Duodenal mucosa (tissue), 2 donors: ENCODE data around the gene MAP2K2.

Experiments used
- H3K27ac ChIP-seq: one replicate; pipeline ENCODE4 v1.7.0; 2013; ENCODE audit warnings: low read depth, low read length
- H3K27me3 ChIP-seq, 2 donors: one replicate each; pipeline ENCODE4 v1.7.0; 2013; ENCODE audit warnings: low read length in 2 of 2, control low read depth in 1 of 2; ENCODE audit not compliant: insufficient read depth in 2 of 2, control insufficient read depth in 1 of 2
- H3K36me3 ChIP-seq, 2 donors: one replicate each; pipeline ENCODE4 v1.7.0; 2013; ENCODE audit warnings: low read length in 2 of 2, control low read depth in 1 of 2; ENCODE audit not compliant: insufficient read depth in 2 of 2, control insufficient read depth in 1 of 2
- H3K4me1 ChIP-seq, 2 donors: one replicate each; pipeline ENCODE4 v1.7.0; 2013; ENCODE audit warnings: low read length in 2 of 2, control low read depth in 1 of 2; ENCODE audit not compliant: insufficient read depth in 2 of 2, control insufficient read depth in 1 of 2
- H3K4me3 ChIP-seq, 2 donors: one replicate each; pipeline ENCODE4 v1.7.0; 2013; ENCODE audit warnings: low read length in 2 of 2, low read depth in 1 of 2
- H3K9ac ChIP-seq, 2 donors: one replicate each; pipeline ENCODE4 v1.7.0; 2013; ENCODE audit warnings: low read length in 2 of 2, low read depth in 1 of 2
- H3K9me3 ChIP-seq, 2 donors: one replicate each; pipeline ENCODE4 v1.7.0; 2013; ENCODE audit warnings: low read length in 2 of 2, control low read depth in 1 of 2; ENCODE audit not compliant: control insufficient read depth in 1 of 2

The MAP2K2 gene

DNA sequence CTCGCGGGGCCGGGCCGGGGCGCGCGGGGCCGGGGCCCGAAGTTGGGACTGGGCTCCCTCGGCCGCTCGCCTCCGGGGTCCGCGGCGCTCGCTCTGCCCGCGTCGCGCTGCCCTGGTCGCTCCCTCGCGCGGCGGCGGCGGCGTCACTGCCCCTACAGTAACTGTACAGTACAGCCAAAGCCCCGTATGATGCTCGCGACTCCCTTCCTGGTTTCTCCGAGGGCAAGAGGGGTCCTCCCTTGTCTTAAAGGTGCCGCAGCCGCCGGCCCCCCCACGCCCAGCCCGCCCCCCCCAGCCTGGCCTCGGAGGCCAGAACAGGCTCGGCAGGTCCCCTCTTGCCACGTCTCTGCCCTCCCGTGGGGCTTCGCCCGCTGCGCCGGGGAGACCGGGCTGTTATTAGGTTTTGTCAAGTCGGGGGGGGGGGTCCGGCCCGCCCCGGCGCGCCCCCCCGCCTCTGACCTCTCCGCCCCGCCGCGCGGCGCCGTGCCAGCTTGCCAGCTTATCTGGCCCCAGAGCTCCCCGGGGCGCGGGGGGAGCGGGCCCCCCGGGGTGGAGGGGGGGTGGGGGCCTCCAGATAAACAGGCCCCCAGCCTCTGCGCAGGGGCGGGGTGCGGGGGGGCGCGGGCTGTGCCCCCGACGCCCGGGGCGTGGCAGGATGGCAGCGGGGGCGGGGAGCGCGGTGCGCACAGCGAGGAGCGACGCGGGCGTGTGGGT, 57.1 kb downstream of the MAP2K2 start, which contains the start of gene ZBTB7A:
Gene ZBTB7A, minus strand, starts transcription at position 218 of the 714 bp plus-strand sequence. CDS start 11,667 bp downstream, outside the sequence.
- Histone ChIP-seq H3K36me3 (peaks cover 0 to 6% of the 10 kb centered on the region in 2 donors), H3K27ac (peak within 1 kb of the TSS; percentile 95), H3K9ac (peak within 1 kb of the TSS; percentile 71 to 76), H3K27me3 (no peaks in the 10 kb centered on the region), H3K4me1 (peaks cover 30 to 32% of the 10 kb centered on the region in 2 donors), H3K4me3 (peak within 1 kb of the TSS; percentile 66 to 75), H3K9me3 (no peaks in the 10 kb centered on the region)

DNA sequence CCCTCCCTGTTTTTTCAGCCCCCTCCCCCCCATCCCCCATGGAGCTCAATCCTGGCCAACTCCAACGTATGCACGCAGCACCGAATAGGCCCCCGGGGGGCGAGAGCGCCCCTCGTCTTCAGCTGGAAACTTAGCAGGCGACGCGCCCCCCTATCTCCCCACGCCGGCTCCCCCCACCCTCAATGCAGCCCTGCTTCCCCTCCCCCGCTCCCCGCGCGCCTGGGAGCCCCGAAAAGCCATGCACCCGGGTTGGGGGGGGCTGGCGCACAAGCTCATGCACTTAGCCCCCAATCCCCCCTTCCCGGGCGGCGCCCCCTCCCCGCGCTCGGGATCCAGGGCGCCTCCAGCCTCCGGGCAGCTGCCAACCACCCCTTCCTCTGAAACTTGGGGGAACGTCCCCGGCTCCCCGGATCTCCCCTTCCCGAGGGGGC, 57.7 kb downstream of the MAP2K2 start:
- peak overlapping the region; percentile 43 to 65 for H3K9ac ChIP-seq
- H3K36me3 ChIP-seq: peaks cover 0 to 6% of the 10 kb centered on the region in 2 donors
- peak overlapping the region; percentile 95 for H3K27ac ChIP-seq
- H3K4me1 ChIP-seq: peaks cover 36 to 39% of the 10 kb centered on the region in 2 donors
- H3K9me3 ChIP-seq: no peaks in the 10 kb centered on the region
- H3K27me3 ChIP-seq: no peaks in the 10 kb centered on the region
- H3K4me3 ChIP-seq: peak overlapping the region; percentile 66 to 75

DNA sequence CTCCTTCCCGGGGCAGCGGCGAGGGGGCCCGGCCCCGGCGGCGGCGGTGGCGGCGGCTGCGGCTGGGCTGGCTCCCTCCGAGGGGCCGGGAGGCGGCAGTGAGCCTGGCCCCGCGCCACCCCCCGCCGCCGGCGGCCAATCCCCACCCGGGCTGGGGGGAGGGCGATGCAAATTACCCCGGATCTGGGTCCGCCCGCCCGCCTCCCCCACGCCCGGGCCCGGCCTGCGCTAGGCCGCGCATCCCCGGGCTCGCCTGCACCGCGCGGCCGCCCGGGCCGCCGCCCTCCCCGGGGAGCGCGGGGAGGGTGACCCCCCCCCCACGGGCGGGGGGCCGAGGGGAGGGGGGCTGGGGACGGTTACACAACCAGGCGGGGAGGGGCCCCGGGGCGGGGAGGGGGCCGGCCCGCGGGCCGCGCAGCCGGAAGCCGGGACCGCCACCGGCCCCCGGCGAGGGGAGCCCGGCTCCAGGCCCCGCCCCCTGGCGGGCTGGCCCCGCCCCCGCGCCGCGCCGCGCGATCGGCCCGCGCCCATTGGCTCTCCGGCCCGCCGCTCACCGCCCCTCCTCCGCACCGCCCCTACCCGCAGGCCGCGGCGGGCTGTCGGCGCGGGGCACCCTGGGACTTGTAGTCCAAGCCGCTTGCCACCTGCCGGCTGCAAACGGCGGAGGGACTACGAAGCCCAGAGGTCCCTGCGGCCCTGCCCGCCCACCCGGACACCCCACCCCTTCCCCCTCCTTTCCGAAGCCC, 58.3 kb downstream of the MAP2K2 start:
- Histone ChIP-seq H3K4me1 (peaks cover 42 to 44% of the 10 kb centered on the region in 2 donors), H3K27me3 (no peaks in the 10 kb centered on the region), H3K9me3 (no peaks in the 10 kb centered on the region), H3K36me3 (peaks cover 0 to 6% of the 10 kb centered on the region in 2 donors), H3K27ac (peak overlapping the region; percentile 50), H3K9ac (no peak overlapping the region), H3K4me3 (peak overlapping the region; percentile 66 to 75)

DNA sequence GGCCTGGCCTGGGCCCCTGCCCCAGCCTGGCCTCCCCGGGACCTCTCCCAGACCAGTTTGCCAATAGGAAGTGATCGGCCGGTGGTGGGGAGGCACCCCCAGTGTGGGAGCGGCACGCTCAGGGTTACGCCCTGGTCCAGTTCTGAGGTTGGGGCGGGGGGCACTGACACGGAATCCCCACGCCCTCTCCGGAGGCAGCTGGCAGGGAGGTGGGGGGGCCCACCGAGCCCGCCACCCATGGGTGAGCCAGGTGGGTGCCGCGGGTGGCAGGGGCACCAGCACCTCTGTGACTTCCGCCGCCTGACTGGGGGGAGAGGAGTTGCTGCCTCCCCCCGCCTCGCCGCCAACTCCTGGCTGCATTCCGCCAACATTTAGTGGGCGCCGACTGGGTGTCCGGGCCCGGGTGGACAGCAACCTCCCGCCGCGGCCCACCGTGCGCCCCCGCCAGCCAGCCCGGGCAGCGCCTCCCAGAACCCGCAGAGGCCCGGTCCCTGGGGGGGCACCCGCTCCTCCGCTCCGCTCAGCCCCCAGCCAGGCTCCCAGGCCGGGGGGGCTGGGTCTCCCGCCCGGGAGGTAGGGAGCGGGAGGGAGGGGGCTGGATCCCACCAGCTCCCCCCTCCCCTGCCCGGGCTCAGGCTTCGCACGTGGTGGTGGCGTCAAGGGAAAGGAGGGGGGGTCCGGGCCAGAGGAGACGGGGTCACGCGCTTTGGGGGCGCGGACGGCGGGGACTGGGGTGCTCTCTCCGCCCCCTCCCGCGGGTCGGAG, 59.2 kb downstream of the MAP2K2 start:
- Histone ChIP-seq H3K4me1 (peaks cover 48 to 54% of the 10 kb centered on the region in 2 donors), H3K9ac (peak overlapping the region; percentile 89 to 97), H3K9me3 (no peaks in the 10 kb centered on the region), H3K27ac (peak overlapping the region; percentile 98), H3K4me3 (peak overlapping the region; percentile 76 to 78), H3K36me3 (peaks cover 0 to 6% of the 10 kb centered on the region in 2 donors), H3K27me3 (no peaks in the 10 kb centered on the region)

GRCh38 chr19:4064149-4064495, 59.8 kb downstream of the MAP2K2 start:
- no peaks in the 10 kb centered on the region for H3K27me3 ChIP-seq
- H3K9me3 ChIP-seq: no peaks in the 10 kb centered on the region
- H3K4me3 ChIP-seq: peak overlapping the region; percentile 76 to 78
- H3K9ac ChIP-seq: peak overlapping the region; percentile 89 to 97
- peaks cover 0 to 6% of the 10 kb centered on the region in 2 donors for H3K36me3 ChIP-seq
- H3K4me1 ChIP-seq: peaks cover 51 to 56% of the 10 kb centered on the region in 2 donors
- H3K27ac ChIP-seq: peak overlapping the region; percentile 98

DNA sequence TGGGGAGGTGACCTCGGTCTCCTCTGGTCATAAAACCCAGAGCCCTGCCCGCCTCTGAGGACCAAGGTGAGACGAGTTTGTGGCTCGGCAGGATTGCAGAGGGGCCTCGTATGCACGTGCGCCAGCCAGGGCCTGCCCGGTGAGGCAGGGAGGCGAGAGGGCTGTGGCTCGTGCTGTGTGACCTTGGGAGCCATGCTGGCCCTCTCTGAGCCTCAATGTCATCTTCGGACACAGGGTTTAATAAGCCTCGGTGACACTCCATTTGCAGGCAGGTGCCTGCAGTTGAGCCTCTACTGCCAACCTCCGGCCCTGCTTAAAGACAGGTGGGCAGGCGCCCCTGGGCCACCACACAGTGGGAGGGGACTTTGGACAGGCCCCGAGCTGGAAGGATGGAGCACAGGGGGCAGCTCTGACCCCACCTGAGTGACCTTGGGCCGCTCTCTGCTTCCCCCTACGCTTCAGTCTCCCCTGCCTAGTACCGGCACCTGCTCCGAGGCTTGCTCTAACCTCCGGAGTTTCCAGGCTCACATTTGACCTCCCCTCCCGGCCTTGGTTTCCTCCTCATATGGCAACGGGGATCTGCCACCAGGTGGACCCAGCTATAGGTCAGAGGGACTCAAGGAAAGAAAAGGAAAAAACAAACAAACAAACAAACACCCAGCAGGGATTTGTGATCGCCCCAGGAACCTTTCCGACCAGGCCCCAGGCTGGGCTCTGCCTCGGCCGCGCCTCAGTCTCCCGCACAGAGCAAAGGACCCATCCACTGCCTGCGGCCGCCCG, 60.4 kb downstream of the MAP2K2 start:
- peaks cover 0 to 6% of the 10 kb centered on the region in 2 donors for H3K36me3 ChIP-seq
- peaks cover 53 to 59% of the 10 kb centered on the region in 2 donors for H3K4me1 ChIP-seq
- H3K9me3 ChIP-seq: no peaks in the 10 kb centered on the region
- H3K27ac ChIP-seq: peak overlapping the region; percentile 98
- H3K27me3 ChIP-seq: no peaks in the 10 kb centered on the region
- H3K9ac ChIP-seq: peak overlapping the region; percentile 89 to 97
- H3K4me3 ChIP-seq: peak overlapping the region; percentile 76 to 78

- H3K4me1 ChIP-seq: peaks cover 56 to 63% of the 10 kb centered on the region in 2 donors
- H3K9ac ChIP-seq: peak overlapping the region; percentile 89 to 97
- no peaks in the 10 kb centered on the region for H3K27me3 ChIP-seq
Measured at GRCh38 chr19:4062419-4063368, 61.2 kb downstream of the MAP2K2 start.

DNA sequence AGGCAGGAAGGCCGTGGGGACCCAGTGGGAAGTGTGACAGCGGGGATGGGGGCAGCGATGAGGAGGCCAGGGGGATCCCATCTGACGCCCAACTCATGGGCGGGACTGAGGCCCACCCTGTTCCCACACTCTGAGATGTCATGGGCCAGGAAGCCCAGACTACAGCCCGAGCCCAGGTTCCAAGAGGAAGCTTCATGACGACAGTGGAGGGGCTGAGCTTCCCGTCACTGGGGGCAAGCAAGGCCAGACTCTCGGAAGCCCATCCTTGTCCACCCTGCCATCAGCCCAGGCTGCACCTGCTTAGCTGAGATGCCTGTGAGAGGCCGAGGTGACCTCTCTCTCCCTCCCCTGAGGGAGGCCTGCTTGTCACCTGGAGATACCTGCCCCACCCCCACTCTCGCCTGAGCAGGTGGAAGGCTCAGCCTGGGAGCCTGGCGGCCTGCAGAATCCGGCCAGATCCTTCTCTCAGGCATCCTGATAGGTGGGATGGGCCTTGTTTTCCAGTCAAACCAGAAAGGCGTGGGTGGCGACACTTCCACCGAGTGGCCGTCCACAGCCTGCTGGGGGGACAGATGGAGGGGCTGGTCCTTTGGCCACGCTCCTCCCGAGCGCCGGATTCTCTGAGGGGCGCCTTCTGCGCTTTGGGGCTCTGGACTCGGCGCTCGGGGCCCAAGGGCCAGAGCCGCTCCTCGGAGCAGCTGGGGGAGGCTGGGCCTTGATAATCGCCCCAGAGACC, 62.1 kb downstream of the MAP2K2 start:
- peaks cover 56 to 64% of the 10 kb centered on the region in 2 donors for H3K4me1 ChIP-seq

More at GRCh38 chr19:4062419-4063368, 61.2 kb downstream of the MAP2K2 start:
- Histone ChIP-seq H3K27ac (peak overlapping the region; percentile 98), H3K4me3 (peak overlapping the region; percentile 76 to 78), H3K36me3 (peaks cover 0 to 6% of the 10 kb centered on the region in 2 donors), H3K9me3 (no peaks in the 10 kb centered on the region)

More for the DNA sequence above, 62.1 kb downstream of the MAP2K2 start:
- Histone ChIP-seq H3K9ac (peak overlapping the region; percentile 89 to 97), H3K36me3 (peaks cover 0 to 6% of the 10 kb centered on the region in 2 donors), H3K4me3 (peak overlapping the region; percentile 76 to 78), H3K27ac (peak overlapping the region; percentile 98), H3K27me3 (no peaks in the 10 kb centered on the region), H3K9me3 (no peaks in the 10 kb centered on the region)
